ENCODE results near the gene DUSP16. TPM values are rescaled to one million over a fixed set of nuclear protein-coding genes. Genes with fewer than 3 reads are reported as not detected.

DUSP16 gene
- polyA plus RNA-seq, 1 donor from 2014 or later, result 42.5 TPM

DNA sequence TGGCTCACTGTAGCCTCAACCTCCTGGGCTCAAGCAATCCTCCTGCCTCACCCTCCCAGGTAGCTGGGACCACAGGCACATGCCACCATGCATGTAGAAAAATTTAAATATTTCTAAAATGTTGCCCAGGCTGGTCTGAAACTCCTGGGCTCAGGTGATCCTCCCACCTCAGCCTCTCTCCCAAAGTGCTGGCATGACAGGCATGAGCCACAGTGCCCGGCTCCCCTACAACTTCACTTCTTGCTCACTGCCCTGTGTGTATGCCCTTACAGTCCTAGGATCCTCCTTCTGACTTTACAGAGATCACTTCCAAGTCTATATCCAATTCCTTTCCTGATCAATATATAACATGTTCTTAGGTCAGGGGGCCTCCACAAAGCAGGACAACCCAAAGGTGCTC, 25.2 kb upstream of the DUSP16 start:
- TF ChIP-seq MXI1 (conservative IDR thresholded peaks at IDR 0.05; ENCODE audit: poor library complexity, severe bottlenecking) (no peak), RAD21 (conservative IDR thresholded peaks at IDR 0.05) (no peak), EZH2 (IDR thresholded peaks at IDR 0.05; ENCODE audit: borderline replicate concordance, insufficient read depth, low read length, poor library complexity, severe bottlenecking) (no peak), TAF1 (IDR thresholded peaks at IDR 0.05; ENCODE audit: low read depth) (no peak), REST (IDR thresholded peaks at IDR 0.05; ENCODE audit: borderline replicate concordance) (no peak), EP300 (conservative IDR thresholded peaks at IDR 0.05; ENCODE audit: poor library complexity, severe bottlenecking) (no peak), POLR2AphosphoS5 (IDR thresholded peaks at IDR 0.05) (no peak), SMC3 (conservative IDR thresholded peaks at IDR 0.05; ENCODE audit: poor library complexity) (no peak)
- TF ChIP-seq, protein P1, sequence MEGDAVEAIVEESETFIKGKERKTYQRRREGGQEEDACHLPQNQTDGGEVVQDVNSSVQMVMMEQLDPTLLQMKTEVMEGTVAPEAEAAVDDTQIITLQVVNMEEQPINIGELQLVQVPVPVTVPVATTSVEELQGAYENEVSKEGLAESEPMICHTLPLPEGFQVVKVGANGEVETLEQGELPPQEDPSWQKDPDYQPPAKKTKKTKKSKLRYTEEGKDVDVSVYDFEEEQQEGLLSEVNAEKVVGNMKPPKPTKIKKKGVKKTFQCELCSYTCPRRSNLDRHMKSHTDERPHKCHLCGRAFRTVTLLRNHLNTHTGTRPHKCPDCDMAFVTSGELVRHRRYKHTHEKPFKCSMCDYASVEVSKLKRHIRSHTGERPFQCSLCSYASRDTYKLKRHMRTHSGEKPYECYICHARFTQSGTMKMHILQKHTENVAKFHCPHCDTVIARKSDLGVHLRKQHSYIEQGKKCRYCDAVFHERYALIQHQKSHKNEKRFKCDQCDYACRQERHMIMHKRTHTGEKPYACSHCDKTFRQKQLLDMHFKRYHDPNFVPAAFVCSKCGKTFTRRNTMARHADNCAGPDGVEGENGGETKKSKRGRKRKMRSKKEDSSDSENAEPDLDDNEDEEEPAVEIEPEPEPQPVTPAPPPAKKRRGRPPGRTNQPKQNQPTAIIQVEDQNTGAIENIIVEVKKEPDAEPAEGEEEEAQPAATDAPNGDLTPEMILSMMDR (IDR thresholded peaks at IDR 0.05; ENCODE audit: poor library complexity, severe bottlenecking), result no peak
- H3F3A ChIP-seq (ENCODE audit: insufficient read depth, low read length, poor library complexity, severe bottlenecking), result no peaks in the 10 kb centered on the region
- H2AFZ ChIP-seq (ENCODE audit: low read depth, low read length), result no peak overlapping the region
- H3K36me3 ChIP-seq (ENCODE audit: insufficient read depth, low read length), result no peaks in the 10 kb centered on the region
- H4K20me1 ChIP-seq (ENCODE audit: insufficient read depth), result no peaks in the 10 kb centered on the region
- H3K4me3 ChIP-seq (ENCODE audit: low read length), result no peak overlapping the region
- H3K27me3 ChIP-seq (ENCODE audit: insufficient read depth, low read depth, low read length), result no peaks in the 10 kb centered on the region
- no peak overlapping the region for H3K4me2 ChIP-seq (ENCODE audit: low read length)
- H3K9me3 ChIP-seq (ENCODE audit: low read length), result no peaks in the 10 kb centered on the region
- no peak overlapping the region for H3K9ac ChIP-seq (ENCODE audit: low read length)
- no peak overlapping the region for H3K27ac ChIP-seq (ENCODE audit: low read length)
- H3K79me2 ChIP-seq (replicated peaks; ENCODE audit: insufficient read depth, low read length), result no peaks in the 10 kb centered on the region
- no peaks in the 10 kb centered on the region for H3K9me2 ChIP-seq (ENCODE audit: insufficient read depth, low read length)

DNA sequence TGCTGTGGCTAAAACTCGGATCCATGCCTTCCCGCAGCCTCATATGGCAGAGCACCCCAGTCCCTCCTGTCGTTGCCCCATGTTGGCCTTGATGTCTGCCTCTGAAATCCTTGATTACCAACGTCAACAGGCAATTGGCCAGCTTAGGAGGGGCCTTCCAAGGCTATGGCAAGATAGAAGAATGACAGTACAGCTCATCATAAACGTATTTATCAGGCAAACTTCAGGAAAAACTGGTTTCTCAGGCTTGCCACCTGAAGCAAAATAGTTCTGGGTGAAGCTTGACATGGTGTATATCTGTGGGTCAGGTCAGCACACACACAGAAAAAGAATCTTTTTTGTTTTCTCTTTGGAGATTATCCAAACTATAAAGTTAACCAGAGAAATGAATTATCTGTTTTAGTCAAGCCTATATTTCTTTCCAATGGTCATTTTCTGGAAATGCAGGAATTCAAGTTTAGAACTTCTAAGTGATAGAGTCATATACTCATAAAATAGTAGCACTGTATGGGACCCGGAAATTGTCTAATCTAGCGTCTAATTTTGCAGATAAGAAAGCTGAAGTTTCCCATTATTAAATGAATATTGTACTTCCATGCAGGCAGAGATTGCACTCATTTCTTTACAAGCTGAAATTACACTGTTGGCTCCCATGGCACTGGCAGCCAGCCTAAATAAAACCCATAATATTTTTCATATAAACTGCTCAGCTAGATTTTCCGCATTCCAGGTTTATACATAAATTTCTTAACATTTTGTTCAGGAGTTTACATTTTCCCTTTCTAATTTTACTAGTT, 24.4 kb upstream of the DUSP16 start:
- Histone ChIP-seq H4K20me1 (ENCODE audit: insufficient read depth) (no peaks in the 10 kb centered on the region), H3K4me3 (ENCODE audit: low read length) (no peak overlapping the region), H3F3A (ENCODE audit: insufficient read depth, low read length, poor library complexity, severe bottlenecking) (no peaks in the 10 kb centered on the region), H3K27me3 (ENCODE audit: insufficient read depth, low read depth, low read length) (no peaks in the 10 kb centered on the region), H3K9me2 (ENCODE audit: insufficient read depth, low read length) (no peaks in the 10 kb centered on the region), H3K9ac (ENCODE audit: low read length) (no peak overlapping the region), H3K36me3 (ENCODE audit: insufficient read depth, low read length) (no peaks in the 10 kb centered on the region), H2AFZ (ENCODE audit: low read depth, low read length) (no peak overlapping the region), H3K79me2 (replicated peaks; ENCODE audit: insufficient read depth, low read length) (no peaks in the 10 kb centered on the region), H3K4me2 (ENCODE audit: low read length) (no peak overlapping the region), H3K27ac (ENCODE audit: low read length) (no peak overlapping the region), H3K9me3 (ENCODE audit: low read length) (no peaks in the 10 kb centered on the region)
- TF ChIP-seq EZH2 (IDR thresholded peaks at IDR 0.05; ENCODE audit: borderline replicate concordance, insufficient read depth, low read length, poor library complexity, severe bottlenecking) (no peak), EP300 (conservative IDR thresholded peaks at IDR 0.05; ENCODE audit: poor library complexity, severe bottlenecking) (no peak), POLR2AphosphoS5 (IDR thresholded peaks at IDR 0.05) (no peak), TAF1 (IDR thresholded peaks at IDR 0.05; ENCODE audit: low read depth) (no peak), SMC3 (conservative IDR thresholded peaks at IDR 0.05; ENCODE audit: poor library complexity) (no peak), RAD21 (conservative IDR thresholded peaks at IDR 0.05) (no peak), MXI1 (conservative IDR thresholded peaks at IDR 0.05; ENCODE audit: poor library complexity, severe bottlenecking) (no peak), REST (IDR thresholded peaks at IDR 0.05; ENCODE audit: borderline replicate concordance) (no peak)
- TF ChIP-seq, protein P1 (IDR thresholded peaks at IDR 0.05; ENCODE audit: poor library complexity, severe bottlenecking), result no peak

Data from neural cell (in vitro differentiated cells).